GM23338 (cell line): Measurements from ENCODE around the gene PPP1R37.

Source experiments
- EZH2 ChIP-seq: fragments of 200-600 bp; sonication (generic); IDR thresholded peaks from one replicate; pipeline ENCODE4 v1.8.0; 2017; ENCODE audit warnings: antibody characterized with exemption, mild to moderate bottlenecking, low read depth; ENCODE audit not compliant: unreplicated experiment
- EZH2phosphoT487 ChIP-seq: fragments of 200-600 bp; sonication (generic); IDR thresholded peaks from one replicate; pipeline ENCODE4 v1.8.1; 2018; ENCODE audit warnings: antibody characterized with exemption; ENCODE audit not compliant: unreplicated experiment
- POLR2AphosphoS5 ChIP-seq: IDR thresholded peaks from 2 replicates; pipeline ENCODE4 v1.6.1; 2016; ENCODE audit warnings: antibody characterized with exemption, low read depth
- TF ChIP-seq, protein P1 (sequence below), 2 experiments: fragments of 200-600 bp in 1 of 2; sonication (generic) in 1 of 2; conservative IDR thresholded peaks; 2 replicates each; pipeline versions ENCODE4 v1.5.1 to v1.6.1; 2016 to 2017; ENCODE audit warnings: antibody characterized with exemption in 2 of 2, low read depth in 2 of 2, mild to moderate bottlenecking in 2 of 2, moderate library complexity in 1 of 2

DNA sequence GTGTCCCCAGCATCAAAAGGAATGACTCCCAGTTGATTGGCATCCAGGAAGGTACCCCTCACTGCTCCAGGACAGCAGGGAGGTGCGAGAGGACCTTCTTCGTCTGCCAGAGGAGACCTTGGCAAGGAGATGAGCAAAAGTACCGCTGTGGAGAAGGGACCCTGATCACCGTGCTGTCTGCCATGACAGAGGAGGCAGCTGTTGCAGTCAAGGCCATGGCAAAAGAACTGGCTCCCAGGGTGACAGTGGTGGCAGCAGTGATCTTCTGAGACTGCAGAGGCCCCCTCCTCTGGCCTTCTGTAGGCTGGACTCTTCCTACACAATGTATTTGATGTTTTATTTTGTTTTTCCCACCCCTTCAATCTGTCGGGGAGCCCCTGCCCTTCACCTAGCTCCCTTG lies 35.8 kb downstream of the PPP1R37 start:
- no peak for TF ChIP-seq POLR2AphosphoS5
- TF ChIP-seq, protein P1, sequence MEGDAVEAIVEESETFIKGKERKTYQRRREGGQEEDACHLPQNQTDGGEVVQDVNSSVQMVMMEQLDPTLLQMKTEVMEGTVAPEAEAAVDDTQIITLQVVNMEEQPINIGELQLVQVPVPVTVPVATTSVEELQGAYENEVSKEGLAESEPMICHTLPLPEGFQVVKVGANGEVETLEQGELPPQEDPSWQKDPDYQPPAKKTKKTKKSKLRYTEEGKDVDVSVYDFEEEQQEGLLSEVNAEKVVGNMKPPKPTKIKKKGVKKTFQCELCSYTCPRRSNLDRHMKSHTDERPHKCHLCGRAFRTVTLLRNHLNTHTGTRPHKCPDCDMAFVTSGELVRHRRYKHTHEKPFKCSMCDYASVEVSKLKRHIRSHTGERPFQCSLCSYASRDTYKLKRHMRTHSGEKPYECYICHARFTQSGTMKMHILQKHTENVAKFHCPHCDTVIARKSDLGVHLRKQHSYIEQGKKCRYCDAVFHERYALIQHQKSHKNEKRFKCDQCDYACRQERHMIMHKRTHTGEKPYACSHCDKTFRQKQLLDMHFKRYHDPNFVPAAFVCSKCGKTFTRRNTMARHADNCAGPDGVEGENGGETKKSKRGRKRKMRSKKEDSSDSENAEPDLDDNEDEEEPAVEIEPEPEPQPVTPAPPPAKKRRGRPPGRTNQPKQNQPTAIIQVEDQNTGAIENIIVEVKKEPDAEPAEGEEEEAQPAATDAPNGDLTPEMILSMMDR (conservative IDR thresholded peaks at IDR 0.05; ENCODE audit: low read depth in 2 of 2), result no peak
- TF ChIP-seq EZH2phosphoT487, result no peak
- TF ChIP-seq EZH2, result no peak
